ENCODE results near the gene RAD51B.
A peak's percentile ranks its signal among the peaks of the same experiment; 100 is the strongest.

Gene RAD51B

GRCh38 chr14:68593806-68594536, 774.4 kb downstream of the RAD51B start:
- no peak overlapping the region for H3K4me3 ChIP-seq
- peak overlapping the region; percentile 54 to 97 (median 81) for H3K27ac ChIP-seq
- H3K4me1 ChIP-seq, result peaks cover 45 to 98% (median 65%) of the 10 kb centered on the region in 10 experiments
- H3K9me3 ChIP-seq (replicated peaks in 1 of 11), result peaks cover 0 to 16% (median 0%) of the 10 kb centered on the region in 11 experiments; a peak in 3 of 22 replicates
- H4K20me1 ChIP-seq, result no peaks in the 10 kb centered on the region
- TF ChIP-seq Cebpa-rat (IDR thresholded peaks at IDR 0.05), result no peak
- H3K27me3 ChIP-seq, result no peaks in the 10 kb centered on the region
- H3K9ac ChIP-seq, result peak overlapping the region; percentile 34 to 81 (median 68); a peak in 18 of 22 replicates
- H3K36me3 ChIP-seq, result no peaks in the 10 kb centered on the region
- H3K4me2 ChIP-seq, result peak overlapping the region; percentile 69 to 91 (median 79)

GRCh38 chr14:68594737-68595380, 775.3 kb downstream of the RAD51B start:
- Histone ChIP-seq H3K27me3 (no peaks in the 10 kb centered on the region), H4K20me1 (no peaks in the 10 kb centered on the region), H3K9me3 (replicated peaks in 1 of 11) (peaks cover 0 to 16% (median 0%) of the 10 kb centered on the region in 11 experiments; a peak in 3 of 22 replicates), H3K4me3 (no peak overlapping the region), H3K4me1 (peaks cover 45 to 98% (median 65%) of the 10 kb centered on the region in 10 experiments), H3K4me2 (peak overlapping the region; percentile 69 to 89 (median 78)), H3K27ac (peak overlapping the region; percentile 40 to 97 (median 81)), H3K36me3 (no peaks in the 10 kb centered on the region), H3K9ac (peak overlapping the region in 10 of 11 experiments; percentile 9 to 75 (median 68); a peak in 16 of 22 replicates)
- no peak for TF ChIP-seq Cebpa-rat (IDR thresholded peaks at IDR 0.05)

- Histone ChIP-seq H3K27me3 (no peaks in the 10 kb centered on the region), H3K4me3 (no peak overlapping the region), H3K4me1 (peaks cover 50 to 99% (median 72%) of the 10 kb centered on the region in 10 experiments), H3K27ac (peak overlapping the region in 7 of 11 experiments; percentile 1 to 98 (median 94); a peak in 10 of 22 replicates), H3K36me3 (no peaks in the 10 kb centered on the region), H3K9me3 (replicated peaks in 1 of 11) (peaks cover 0 to 13% (median 0%) of the 10 kb centered on the region in 11 experiments; a peak in 3 of 22 replicates), H3K9ac (peak overlapping the region in 1 of 11 experiments; percentile 86; a peak in 1 of 22 replicates), H3K4me2 (peak overlapping the region in 4 of 11 experiments; percentile 34 to 86 (median 76); a peak in 8 of 22 replicates), H4K20me1 (no peaks in the 10 kb centered on the region)
- no peak for TF ChIP-seq Cebpa-rat (IDR thresholded peaks at IDR 0.05)
These were observed 776.6 kb downstream of the RAD51B start for GRCh38 chr14:68596211-68596610.

GRCh38 chr14:68596701-68597100, 777.1 kb downstream of the RAD51B start:
- peaks cover 52 to 99% (median 73%) of the 10 kb centered on the region in 10 experiments for H3K4me1 ChIP-seq
- H3K36me3 ChIP-seq, result no peaks in the 10 kb centered on the region
- no peak for TF ChIP-seq Cebpa-rat (IDR thresholded peaks at IDR 0.05)
- H3K9me3 ChIP-seq (replicated peaks in 1 of 11), result peaks cover 0 to 11% (median 0%) of the 10 kb centered on the region in 11 experiments; a peak in 4 of 22 replicates
- H3K4me2 ChIP-seq, result peak overlapping the region in 4 of 11 experiments; percentile 34 to 86 (median 76); a peak in 8 of 22 replicates
- no peaks in the 10 kb centered on the region for H3K27me3 ChIP-seq
- no peak overlapping the region for H3K4me3 ChIP-seq
- H3K27ac ChIP-seq, result peak overlapping the region in 7 of 11 experiments; percentile 1 to 98 (median 94); a peak in 11 of 22 replicates
- H4K20me1 ChIP-seq, result no peaks in the 10 kb centered on the region
- H3K9ac ChIP-seq, result peak overlapping the region in 1 of 11 experiments; percentile 86; a peak in 2 of 22 replicates

GRCh38 chr14:68598089-68598488, 778.5 kb downstream of the RAD51B start:
- H3K36me3 ChIP-seq, result no peaks in the 10 kb centered on the region
- peak overlapping the region in 7 of 11 experiments; percentile 40 to 86 (median 77); a peak in 11 of 22 replicates for H3K9ac ChIP-seq
- H3K27me3 ChIP-seq, result no peaks in the 10 kb centered on the region
- H3K4me1 ChIP-seq, result peaks cover 50 to 99% (median 71%) of the 10 kb centered on the region in 10 experiments
- H3K4me2 ChIP-seq, result peak overlapping the region in 7 of 11 experiments; percentile 71 to 86 (median 76); a peak in 13 of 22 replicates
- H3K4me3 ChIP-seq, result no peak overlapping the region; a peak in 1 of 20 replicates
- TF ChIP-seq Cebpa-rat (IDR thresholded peaks at IDR 0.05), result no peak
- H3K9me3 ChIP-seq (replicated peaks in 1 of 11), result peaks cover 0 to 15% (median 0%) of the 10 kb centered on the region in 11 experiments; a peak in 4 of 22 replicates
- H4K20me1 ChIP-seq, result no peaks in the 10 kb centered on the region
- peak overlapping the region in 9 of 11 experiments; percentile 31 to 98 (median 81); a peak in 17 of 22 replicates for H3K27ac ChIP-seq

- TF ChIP-seq Cebpa-rat (IDR thresholded peaks at IDR 0.05), result peak; percentile 58 to 98 (median 93); a peak in 21 of 22 replicates
- H3K9ac ChIP-seq, result peak overlapping the region in 9 of 11 experiments; percentile 40 to 86 (median 66); a peak in 15 of 22 replicates
- peak overlapping the region; percentile 24 to 98 (median 79); a peak in 20 of 22 replicates for H3K27ac ChIP-seq
- H3K4me3 ChIP-seq, result peak overlapping the region in 1 of 10 experiments; percentile 4; a peak in 2 of 20 replicates
- H3K4me1 ChIP-seq, result peaks cover 42 to 99% (median 71%) of the 10 kb centered on the region in 10 experiments
- peaks cover 0 to 18% (median 5%) of the 10 kb centered on the region in 11 experiments; a peak in 17 of 22 replicates for H3K9me3 ChIP-seq (replicated peaks in 1 of 11)
- H3K27me3 ChIP-seq, result no peaks in the 10 kb centered on the region
- H3K4me2 ChIP-seq, result peak overlapping the region; percentile 66 to 86 (median 73)
- 0 out of 22 replicates have a peak, but pooled peaks cover 0 to under 1% (median 0%) of the 10 kb centered on the region in 11 experiments for H3K36me3 ChIP-seq
- H4K20me1 ChIP-seq, result no peaks in the 10 kb centered on the region
These were observed 779.3 kb downstream of the RAD51B start for GRCh38 chr14:68598621-68599447.

- Histone ChIP-seq H3K27me3 (0 out of 22 replicates have a peak, but pooled peaks cover 0 to 4% (median 0%) of the 10 kb centered on the region in 11 experiments), H4K20me1 (no peaks in the 10 kb centered on the region), H3K4me1 (peaks cover 31 to 91% (median 65%) of the 10 kb centered on the region in 10 experiments), H3K9me3 (replicated peaks in 1 of 11) (peaks cover 12 to 30% (median 17%) of the 10 kb centered on the region in 11 experiments), H3K4me3 (no peak overlapping the region), H3K4me2 (peak overlapping the region; percentile 66 to 86 (median 73)), H3K36me3 (peaks cover 0 to 12% (median 9%) of the 10 kb centered on the region in 11 experiments; a peak in 9 of 22 replicates), H3K27ac (peak overlapping the region; percentile 23 to 98 (median 79); a peak in 21 of 22 replicates), H3K9ac (peak overlapping the region in 7 of 11 experiments; percentile 40 to 86 (median 77); a peak in 11 of 22 replicates)
- TF ChIP-seq Cebpa-rat (IDR thresholded peaks at IDR 0.05), result no peak
These were observed 780.5 kb downstream of the RAD51B start for GRCh38 chr14:68599896-68600610.
